ENCODE data around the gene SCYL2. TPM values are rescaled to one million over a fixed set of nuclear protein-coding genes. Genes with fewer than 3 reads are reported as not detected.
"Not testable (repeated sequence)": the region's sequence is repeated elsewhere in the genome, so short reads cannot be mapped to it uniquely, and the experiment has no call there.

Gene SCYL2
- total RNA-seq, 2 donors from 2014 or later = 13.8 to 23.1 TPM

- intact Hi-C loops (cut with DNase I) = no loop called here
- WGBS, 2 donors = 93 to 97% methylated on average over 5 of the region's 5 CpGs
- DNase-seq (no peak), ATAC-seq (no peak)
- H3K27ac ChIP-seq = no peak overlapping the region
- H3K36me3 ChIP-seq (replicated peaks in 1 of 2; ENCODE audit: insufficient read depth in 1 of 2, low read depth in 2 of 2) = no peaks in the 10 kb centered on the region
- no peaks in the 10 kb centered on the region for H3K9me3 ChIP-seq
- TF ChIP-seq CTCF (IDR thresholded peaks at IDR 0.05) = peak in 2 of 7 experiments; percentile 5
- TF ChIP-seq POLR2A (IDR thresholded peaks at IDR 0.05) = no peak
- H3K27me3 ChIP-seq = no peaks in the 10 kb centered on the region
- no peak overlapping the region for H3K4me3 ChIP-seq
- no peaks in the 10 kb centered on the region for H3K4me1 ChIP-seq
Observed at GRCh38 chr12:100229036-100229635, 37.8 kb upstream of the SCYL2 start.

GRCh38 chr12:100229876-100230275 is 37.1 kb upstream of the SCYL2 start:
- H3K4me1 ChIP-seq = no peaks in the 10 kb centered on the region
- no peak overlapping the region for H3K27ac ChIP-seq
- ATAC-seq = no peak
- intact Hi-C loops (cut with DNase I) = loop anchor here (10.0 kb wide), 2 partner anchors 325 to 505 kb away; no protein-coding TSS in a partner anchor
- no peaks in the 10 kb centered on the region for H3K36me3 ChIP-seq (replicated peaks in 1 of 2; ENCODE audit: insufficient read depth in 1 of 2, low read depth in 2 of 2)
- no peaks in the 10 kb centered on the region for H3K27me3 ChIP-seq
- H3K9me3 ChIP-seq = no peaks in the 10 kb centered on the region
- TF ChIP-seq POLR2A (IDR thresholded peaks at IDR 0.05) (no peak), CTCF (IDR thresholded peaks at IDR 0.05) (no peak)
- WGBS, 2 donors = 90 to 91% methylated on average over 4 of the region's 4 CpGs
- no peak overlapping the region for H3K4me3 ChIP-seq
- DNase-seq = no peak

GRCh38 chr12:100231873-100232272 is 35.1 kb upstream of the SCYL2 start:
- not testable (repeated sequence) for H3K9me3 ChIP-seq; H3K36me3 ChIP-seq (replicated peaks in 1 of 2; ENCODE audit: insufficient read depth in 1 of 2, low read depth in 2 of 2); H3K4me3 ChIP-seq; ATAC-seq; H3K27ac ChIP-seq; DNase-seq; H3K27me3 ChIP-seq; H3K4me1 ChIP-seq
- intact Hi-C loops (cut with DNase I) = loop anchor here (10.0 kb wide), 2 partner anchors 323 to 503 kb away; no protein-coding TSS in a partner anchor
- WGBS, 2 donors = 67 to 71% methylated on average over 3 of the region's 3 CpGs

- no peak for ATAC-seq
- Histone ChIP-seq H3K27me3 (no peaks in the 10 kb centered on the region), H3K36me3 (replicated peaks in 1 of 2; ENCODE audit: insufficient read depth in 1 of 2, low read depth in 2 of 2) (no peaks in the 10 kb centered on the region), H3K4me1 (no peaks in the 10 kb centered on the region), H3K9me3 (no peaks in the 10 kb centered on the region), H3K4me3 (no peak overlapping the region), H3K27ac (no peak overlapping the region)
- no peak for TF ChIP-seq POLR2A (IDR thresholded peaks at IDR 0.05)
- TF ChIP-seq CTCF (IDR thresholded peaks at IDR 0.05) = no peak
- intact Hi-C loops (cut with DNase I) = loop anchor here (10.0 kb wide), 2 partner anchors 321 to 501 kb away; no protein-coding TSS in a partner anchor
- no peak for DNase-seq
- 28 to 33% methylated on average over 3 of the region's 3 CpGs for WGBS, 2 donors
Observed at GRCh38 chr12:100234166-100234565, 32.8 kb upstream of the SCYL2 start.

GRCh38 chr12:100234591-100235304 is 32.2 kb upstream of the SCYL2 start:
- H3K36me3 ChIP-seq (replicated peaks in 1 of 2; ENCODE audit: insufficient read depth in 1 of 2, low read depth in 2 of 2) = no peaks in the 10 kb centered on the region
- DNase-seq (peak in 1 of 4 donors; percentile 22), ATAC-seq (peak; percentile 58)
- TF ChIP-seq CTCF (IDR thresholded peaks at IDR 0.05) (peak; percentile 56 to 87 (median 81)), POLR2A (IDR thresholded peaks at IDR 0.05) (no peak)
- no peak overlapping the region for H3K4me3 ChIP-seq
- intact Hi-C loops (cut with DNase I) = loop anchor here (10.0 kb wide), 2 partner anchors 320 to 500 kb away; no protein-coding TSS in a partner anchor
- H3K27me3 ChIP-seq = no peaks in the 10 kb centered on the region
- H3K9me3 ChIP-seq = no peaks in the 10 kb centered on the region
- no peak overlapping the region for H3K27ac ChIP-seq
- no peaks in the 10 kb centered on the region for H3K4me1 ChIP-seq
- 34 to 35% methylated on average over 7 of the region's 7 CpGs for WGBS, 2 donors

All from body of pancreas (tissue), 4 donors.